ENCODE measurements around the gene NEU4. TPM values are rescaled to one million over a fixed set of nuclear protein-coding genes. Genes with fewer than 3 reads are reported as not detected.

Gene NEU4
- total and polyA plus RNA-seq, 9 of the 15 experiments (the other 6 are each of a cell fraction or from before 2014, with no cell fraction given): 0.01 to 0.40 TPM; not detected in 7

GRCh38 chr2:241802421-241803318 is 6.3 kb upstream of the NEU4 start:
- no peaks in the 10 kb centered on the region; the same call in 1 of the 2 replicates for H3K9me3 ChIP-seq (replicated peaks; ENCODE audit: control insufficient read depth, insufficient read depth, low read depth, low read length)
- H3K4me2 ChIP-seq (ENCODE audit: insufficient read depth, low read length): peak overlapping the region; percentile 34
- H3K79me2 ChIP-seq (ENCODE audit: control insufficient read depth, insufficient read depth, low read length): peaks cover 3% of the 10 kb centered on the region; the same call in 1 of the 3 replicates
- DNase-seq (ENCODE audit: extremely low read depth in 1 of 4, low spot score in 3 of 4) (peak in 3 of 4 experiments; percentile 36 to 56 (median 39)), FAIRE-seq (peak; percentile 63), ATAC-seq (no peak; the same call in 1 of the 3 replicates)
- BruUV-seq (replicated peaks): no TSS peak
- peak overlapping the region; percentile 75 for H3K27ac ChIP-seq (ENCODE audit: extremely low read depth, low read depth, low read length)
- H4K20me1 ChIP-seq (replicated peaks; ENCODE audit: control insufficient read depth, insufficient read depth, low read length): no peaks in the 10 kb centered on the region
- intact Hi-C loops (cut with micrococcal nuclease) (no loop called here), in situ Hi-C loops (cut with MboI) (no loop called here)
- peaks cover 16 to 68% of the 10 kb centered on the region in 2 experiments for H3K4me1 ChIP-seq (replicated peaks in 1 of 2; ENCODE audit: control insufficient read depth in 2 of 2, insufficient read depth in 2 of 2, low read length in 2 of 2)
- 90% methylated on average over 11 of the region's 32 CpGs for WGBS (ENCODE audit: insufficient coverage, low coverage, missing lambda C conversion rate)
- peak overlapping the region; percentile 67; the same call in 1 of the 2 replicates for H2AFZ ChIP-seq (ENCODE audit: low read depth, low read length)
- ChIA-PET POLR2A (no interaction called here), CTCF (ENCODE audit: low intra/inter-chr PET ratio) (no interaction called here)
- H3K4me3 ChIP-seq: no peak overlapping the region
- no peaks in the 10 kb centered on the region for H3K36me3 ChIP-seq (ENCODE audit: control insufficient read depth, insufficient read depth, low read length)
- no peaks in the 10 kb centered on the region for H3K9me1 ChIP-seq (ENCODE audit: control insufficient read depth, insufficient read depth, low read length)
- no peaks in the 10 kb centered on the region for H3K27me3 ChIP-seq (ENCODE audit: control insufficient read depth in 2 of 2, insufficient read depth in 2 of 2, low read length in 2 of 2)
- H3K9ac ChIP-seq (ENCODE audit: insufficient read depth in 1 of 2, low read depth in 2 of 2, low read length in 2 of 2): peak overlapping the region; percentile 12 to 76; a peak in 3 of 4 replicates
- TF ChIP-seq MEIS2 (IDR thresholded peaks at IDR 0.05; ENCODE audit: partially characterized antibody) (no peak), PCBP2 (IDR thresholded peaks at IDR 0.05; ENCODE audit: low read depth, low read length, poor library complexity, severe bottlenecking) (no peak), ZNF217 (CRISPR knock-in tag; IDR thresholded peaks at IDR 0.05) (no peak), THRAP3 (IDR thresholded peaks at IDR 0.05; ENCODE audit: borderline replicate concordance) (no peak), CBX1 (IDR thresholded peaks at IDR 0.05; ENCODE audit: low read depth) (no peak), ZFX (CRISPR knock-in tag; IDR thresholded peaks at IDR 0.05) (0 out of 2 replicates have a peak, but pooled peaks have one; percentile 10), DLX4 (CRISPR knock-in tag; IDR thresholded peaks at IDR 0.05) (no peak), ZNF644 (tag; IDR thresholded peaks at IDR 0.05; ENCODE audit: low read depth) (no peak), MAZ (CRISPR knock-in tag; conservative IDR thresholded peaks at IDR 0.05 in 1 of 2, IDR thresholded peaks at IDR 0.05 in 1 of 2) (0 out of 4 replicates have a peak, but pooled peaks of 1 of the 2 experiments have one; percentile 3), SFPQ (IDR thresholded peaks at IDR 0.05; ENCODE audit: low read depth, low read length) (no peak), KAT8 (IDR thresholded peaks at IDR 0.05; ENCODE audit: low read depth) (no peak), ZNF12 (CRISPR knock-in tag; IDR thresholded peaks at IDR 0.05) (no peak), RFX5 (IDR thresholded peaks at IDR 0.05; ENCODE audit: low read depth, low read length) (no peak), U2AF2 (optimal IDR thresholded peaks at IDR 0.05; ENCODE audit: low read depth, low read length) (no peak), DMBX1 (CRISPR knock-in tag; IDR thresholded peaks at IDR 0.05; ENCODE audit: borderline replicate concordance) (no peak), DDX20 (tag; IDR thresholded peaks at IDR 0.05; ENCODE audit: low read depth) (no peak)
- TF ChIP-seq, protein P1, sequence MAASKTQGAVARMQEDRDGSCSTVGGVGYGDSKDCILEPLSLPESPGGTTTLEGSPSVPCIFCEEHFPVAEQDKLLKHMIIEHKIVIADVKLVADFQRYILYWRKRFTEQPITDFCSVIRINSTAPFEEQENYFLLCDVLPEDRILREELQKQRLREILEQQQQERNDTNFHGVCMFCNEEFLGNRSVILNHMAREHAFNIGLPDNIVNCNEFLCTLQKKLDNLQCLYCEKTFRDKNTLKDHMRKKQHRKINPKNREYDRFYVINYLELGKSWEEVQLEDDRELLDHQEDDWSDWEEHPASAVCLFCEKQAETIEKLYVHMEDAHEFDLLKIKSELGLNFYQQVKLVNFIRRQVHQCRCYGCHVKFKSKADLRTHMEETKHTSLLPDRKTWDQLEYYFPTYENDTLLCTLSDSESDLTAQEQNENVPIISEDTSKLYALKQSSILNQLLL (CRISPR knock-in tag; IDR thresholded peaks at IDR 0.05; ENCODE audit: borderline replicate concordance): no peak

Data from K562 (cell line).